Chondrocyte (in vitro differentiated cells): ENCODE results near the gene OR4C3. TPM values are rescaled to one million over a fixed set of nuclear protein-coding genes. Genes with fewer than 3 reads are reported as not detected.
A peak's percentile ranks its signal among the peaks of the same experiment; 100 is the strongest.
"Not testable (repeated sequence)": the region's sequence is repeated elsewhere in the genome, so short reads cannot be mapped to it uniquely, and the experiment has no call there.

ENCODE experiments used
- DNase-seq: peaks from one replicate; pipeline ENCODE4 v3.0.0; 2021; ENCODE audit warnings: mixed read lengths, low spot score
- H3K27ac Mint-ChIP-seq: one replicate; pipeline ENCODE4 v1.8.0; 2021; ENCODE audit warnings: mild to moderate bottlenecking, moderate library complexity, mixed read lengths; ENCODE audit not compliant: unreplicated experiment
- H3K27me3 Mint-ChIP-seq: 2 replicates; pipeline ENCODE4 v1.8.0; 2021; ENCODE audit warnings: low read depth, mixed read lengths
- H3K36me3 Mint-ChIP-seq: 2 replicates; pipeline ENCODE4 v1.8.0; 2021; ENCODE audit warnings: low read depth, mixed read lengths
- H3K4me1 Mint-ChIP-seq: 2 replicates; pipeline ENCODE4 v1.8.0; 2021; ENCODE audit warnings: low read depth, mild to moderate bottlenecking, mixed read lengths
- H3K4me3 Mint-ChIP-seq: one replicate; pipeline ENCODE4 v1.8.0; 2021; ENCODE audit warnings: mild to moderate bottlenecking, moderate library complexity, mixed read lengths; ENCODE audit not compliant: unreplicated experiment
- H3K9me3 Mint-ChIP-seq: 2 replicates; pipeline ENCODE4 v1.8.0; 2021; ENCODE audit warnings: low read depth, mixed read lengths
- CTCF ChIP-seq: fragments of 200-600 bp; sonication (generic); IDR thresholded peaks from 2 replicates; pipeline ENCODE4 v1.5.0; 2021; ENCODE audit warnings: antibody characterized with exemption, mild to moderate bottlenecking, moderate library complexity
- long read RNA-seq: library from polyadenylated mRNA; stranded (forward); transcript quantifications from one replicate; pipeline ENCODE4 v2.0.0, GENCODE V29; 2021
- total RNA-seq: library from RNA; stranded (reverse); gene quantifications from 3 replicates; pipeline ENCODE4 v1.2.1, GENCODE V29; 2021

OR4C3 gene
- not detected in 3 replicates for total RNA-seq
- long read RNA-seq, result 0 reads

GRCh38 chr11:48324620-48325019 lies at the start of gene OR4C3:
TSS of gene OR4C3 (plus strand) at chr11:48324920. CDS start at chr11:48325022, 102 bp downstream.
- DNase-seq, H3K4me3 Mint-ChIP-seq, H3K9me3 Mint-ChIP-seq, H3K27ac Mint-ChIP-seq, H3K36me3 Mint-ChIP-seq, H3K4me1 Mint-ChIP-seq, H3K27me3 Mint-ChIP-seq: not testable (repeated sequence)

GRCh38 chr11:48305923-48306322 lies 18.8 kb upstream of the OR4C3 start, which contains the start of gene OR4S1:
TSS of gene OR4S1 (plus strand) at chr11:48306223. CDS start at chr11:48306223, 0 bp downstream.
- Mint-ChIP-seq H3K4me3 (no peak within 1 kb of the TSS), H3K27me3 (peaks cover 5% of the 10 kb centered on the region), H3K4me1 (no peaks in the 10 kb centered on the region), H3K36me3 (no peaks in the 10 kb centered on the region), H3K9me3 (no peaks in the 10 kb centered on the region), H3K27ac (no peak within 1 kb of the TSS)
- TF ChIP-seq CTCF, result no peak
- no peak for DNase-seq

GRCh38 chr11:48307760-48308386 lies 16.8 kb upstream of the OR4C3 start:
- H3K36me3 Mint-ChIP-seq, result no peaks in the 10 kb centered on the region
- H3K27ac Mint-ChIP-seq, result no peak overlapping the region
- no peak overlapping the region for H3K4me3 Mint-ChIP-seq
- no peak for DNase-seq
- peaks cover 5% of the 10 kb centered on the region for H3K27me3 Mint-ChIP-seq
- peak; percentile 87 for TF ChIP-seq CTCF
- H3K4me1 Mint-ChIP-seq, result no peaks in the 10 kb centered on the region
- no peaks in the 10 kb centered on the region for H3K9me3 Mint-ChIP-seq

- DNase-seq, H3K4me1 Mint-ChIP-seq, H3K36me3 Mint-ChIP-seq, H3K27me3 Mint-ChIP-seq, H3K27ac Mint-ChIP-seq, H3K9me3 Mint-ChIP-seq, H3K4me3 Mint-ChIP-seq: not testable (repeated sequence)
Measured at GRCh38 chr11:48313590-48313989, 11.1 kb upstream of the OR4C3 start.

- not testable (repeated sequence) for DNase-seq, H3K4me3 Mint-ChIP-seq, H3K4me1 Mint-ChIP-seq, H3K27me3 Mint-ChIP-seq, H3K9me3 Mint-ChIP-seq, H3K36me3 Mint-ChIP-seq, H3K27ac Mint-ChIP-seq
Measured at GRCh38 chr11:48319813-48320212, 4.9 kb upstream of the OR4C3 start.

GRCh38 chr11:48341466-48341865 lies 16.7 kb downstream of the OR4C3 start:
- TF ChIP-seq CTCF, result no peak
- Mint-ChIP-seq H3K4me3 (no peak overlapping the region), H3K27ac (no peak overlapping the region), H3K9me3 (peaks cover 20% of the 10 kb centered on the region), H3K4me1 (no peaks in the 10 kb centered on the region), H3K36me3 (no peaks in the 10 kb centered on the region), H3K27me3 (no peaks in the 10 kb centered on the region)
- DNase-seq, result no peak

GRCh38 chr11:48342505-48342904 lies 17.8 kb downstream of the OR4C3 start:
- not testable (repeated sequence) for H3K4me1 Mint-ChIP-seq, DNase-seq, H3K27me3 Mint-ChIP-seq, H3K27ac Mint-ChIP-seq, H3K36me3 Mint-ChIP-seq, H3K4me3 Mint-ChIP-seq
- H3K9me3 Mint-ChIP-seq, result peaks cover 23% of the 10 kb centered on the region

GRCh38 chr11:48346286-48346685 lies 21.6 kb downstream of the OR4C3 start:
- not testable (repeated sequence) for H3K27ac Mint-ChIP-seq, H3K4me1 Mint-ChIP-seq, H3K36me3 Mint-ChIP-seq, H3K4me3 Mint-ChIP-seq, DNase-seq, H3K27me3 Mint-ChIP-seq
- peaks cover 22% of the 10 kb centered on the region for H3K9me3 Mint-ChIP-seq
